HG03060 (cell line): ENCODE results near the gene TOM1L1.

ENCODE experiments used
- ATAC-seq: cut with Tn5 transposase; IDR thresholded peaks from one replicate; pipeline ENCODE4 v1.9.1; 2021; ENCODE audit warnings: low read depth, moderate number of reproducible peaks; ENCODE audit not compliant: unreplicated experiment

Gene TOM1L1

GRCh38 chr17:54892360-54892759, 8.3 kb upstream of the TOM1L1 start:
- no peak for ATAC-seq

GRCh38 chr17:54898576-54898975, 2.1 kb upstream of the TOM1L1 start:
- no peak for ATAC-seq

- ATAC-seq, result no peak
These were observed 1.5 kb upstream of the TOM1L1 start for GRCh38 chr17:54899201-54899600.

- ATAC-seq, result no peak
These were observed 763 bp upstream of the TOM1L1 start for GRCh38 chr17:54899721-54900456.

GRCh38 chr17:54901230-54901822, 674 bp downstream of the TOM1L1 start:
- no peak for ATAC-seq

- ATAC-seq, result no peak
These were observed 1.4 kb downstream of the TOM1L1 start for GRCh38 chr17:54902017-54902416.

- ATAC-seq, result no peak
These were observed 2.0 kb downstream of the TOM1L1 start for GRCh38 chr17:54902611-54903010.

GRCh38 chr17:54903375-54903774, 2.7 kb downstream of the TOM1L1 start:
- ATAC-seq, result no peak

GRCh38 chr17:54906683-54907082, 6.0 kb downstream of the TOM1L1 start:
- ATAC-seq, result no peak

GRCh38 chr17:54907376-54907775, 6.7 kb downstream of the TOM1L1 start:
- no peak for ATAC-seq

GRCh38 chr17:54909766-54910165, 9.1 kb downstream of the TOM1L1 start:
- no peak for ATAC-seq

- no peak for ATAC-seq
These were observed 16.1 kb downstream of the TOM1L1 start for GRCh38 chr17:54916721-54917120.

GRCh38 chr17:54919425-54919824, 18.8 kb downstream of the TOM1L1 start:
- no peak for ATAC-seq

GRCh38 chr17:54920819-54921218, 20.2 kb downstream of the TOM1L1 start:
- ATAC-seq, result no peak

- ATAC-seq, result no peak
These were observed 23.8 kb downstream of the TOM1L1 start for GRCh38 chr17:54924405-54924804.

GRCh38 chr17:54927525-54927924, 26.9 kb downstream of the TOM1L1 start:
- no peak for ATAC-seq

GRCh38 chr17:54932711-54933110, 32.1 kb downstream of the TOM1L1 start:
- ATAC-seq, result no peak

GRCh38 chr17:54933921-54934320, 33.3 kb downstream of the TOM1L1 start:
- ATAC-seq, result no peak

GRCh38 chr17:54935471-54935870, 34.8 kb downstream of the TOM1L1 start:
- ATAC-seq, result no peak

GRCh38 chr17:54937018-54937417, 36.4 kb downstream of the TOM1L1 start:
- no peak for ATAC-seq

GRCh38 chr17:54937426-54937825, 36.8 kb downstream of the TOM1L1 start:
- ATAC-seq, result no peak

GRCh38 chr17:54941285-54941684, 40.6 kb downstream of the TOM1L1 start:
- ATAC-seq, result no peak
